Thyroid gland (tissue), 4 donors: ENCODE results near the gene WASF3.

Experiments used
- POLR2A ChIP-seq, 2 donors: fragments of 450-650 bp; IDR thresholded peaks; one replicate each; pipeline ENCODE4 v1.6.1; 2017; ENCODE audit warnings: antibody characterized with exemption in 2 of 2, mild to moderate bottlenecking in 2 of 2, moderate library complexity in 1 of 2
- TF ChIP-seq, protein P1 (sequence below), 6 experiments: fragments of 200-600 bp in 3 of 6; fragments of 450-650 bp in 3 of 6; sonication (generic) in 3 of 6; IDR thresholded peaks; one replicate each; pipeline ENCODE4 v1.5.1; 2016 to 2019; ENCODE audit warnings: antibody characterized with exemption in 6 of 6, mild to moderate bottlenecking in 2 of 6, inconsistent platforms in 1 of 6, moderate library complexity in 1 of 6

DNA sequence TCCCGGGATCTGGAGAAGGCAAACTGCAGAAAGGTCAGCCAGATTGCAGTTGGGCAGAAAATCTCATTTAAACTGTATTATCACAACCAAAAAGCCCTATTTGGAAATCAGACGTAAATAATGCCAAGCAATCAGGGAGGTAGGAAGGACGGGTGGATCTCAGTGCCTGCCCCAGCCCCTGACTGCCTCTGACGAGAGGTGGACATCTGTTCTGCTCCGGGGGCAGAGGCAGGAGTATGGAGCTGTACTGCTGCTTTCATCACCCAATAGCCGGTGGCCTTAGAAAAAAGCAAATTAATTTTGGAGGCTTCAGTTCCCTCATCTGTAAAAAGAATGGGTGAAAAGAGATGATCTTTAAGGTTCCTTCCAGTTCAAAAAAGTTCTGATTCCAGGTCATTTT, 43.6 kb upstream of the WASF3 start:
- TF ChIP-seq, protein P1, sequence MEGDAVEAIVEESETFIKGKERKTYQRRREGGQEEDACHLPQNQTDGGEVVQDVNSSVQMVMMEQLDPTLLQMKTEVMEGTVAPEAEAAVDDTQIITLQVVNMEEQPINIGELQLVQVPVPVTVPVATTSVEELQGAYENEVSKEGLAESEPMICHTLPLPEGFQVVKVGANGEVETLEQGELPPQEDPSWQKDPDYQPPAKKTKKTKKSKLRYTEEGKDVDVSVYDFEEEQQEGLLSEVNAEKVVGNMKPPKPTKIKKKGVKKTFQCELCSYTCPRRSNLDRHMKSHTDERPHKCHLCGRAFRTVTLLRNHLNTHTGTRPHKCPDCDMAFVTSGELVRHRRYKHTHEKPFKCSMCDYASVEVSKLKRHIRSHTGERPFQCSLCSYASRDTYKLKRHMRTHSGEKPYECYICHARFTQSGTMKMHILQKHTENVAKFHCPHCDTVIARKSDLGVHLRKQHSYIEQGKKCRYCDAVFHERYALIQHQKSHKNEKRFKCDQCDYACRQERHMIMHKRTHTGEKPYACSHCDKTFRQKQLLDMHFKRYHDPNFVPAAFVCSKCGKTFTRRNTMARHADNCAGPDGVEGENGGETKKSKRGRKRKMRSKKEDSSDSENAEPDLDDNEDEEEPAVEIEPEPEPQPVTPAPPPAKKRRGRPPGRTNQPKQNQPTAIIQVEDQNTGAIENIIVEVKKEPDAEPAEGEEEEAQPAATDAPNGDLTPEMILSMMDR (IDR thresholded peaks at IDR 0.05): no peak
- no peak for TF ChIP-seq POLR2A (IDR thresholded peaks at IDR 0.05)
